Adipocyte (in vitro differentiated cells): ENCODE measurements around the gene CAPN2.

Experiments
- DNase-seq: peaks from one replicate; pipeline ENCODE4 v3.0.0-alpha.2; 2015; ENCODE audit warnings: low read depth
- H3K27me3 ChIP-seq: replicated peaks from 2 replicates; pipeline ENCODE4 v1.7.0; 2013; ENCODE audit warnings: mild to moderate bottlenecking, low read length, moderate library complexity; ENCODE audit not compliant: control insufficient read depth, insufficient read depth
- H3K36me3 ChIP-seq: 2 replicates; pipeline ENCODE4 v1.7.0; 2013; ENCODE audit warnings: low read length, mild to moderate bottlenecking, moderate library complexity; ENCODE audit not compliant: control insufficient read depth, insufficient read depth, severe bottlenecking
- H3K4me1 ChIP-seq: 2 replicates; pipeline ENCODE4 v1.7.0; 2013; ENCODE audit warnings: mild to moderate bottlenecking, low read length, moderate library complexity; ENCODE audit not compliant: control insufficient read depth, insufficient read depth
- H3K4me3 ChIP-seq: 2 replicates; pipeline ENCODE4 v1.7.0; 2013; ENCODE audit warnings: mild to moderate bottlenecking, low read length, moderate library complexity
- H3K9ac ChIP-seq: 2 replicates; pipeline ENCODE4 v1.7.0; 2013; ENCODE audit warnings: mild to moderate bottlenecking, low read length, moderate library complexity
- H3K9me3 ChIP-seq: 2 replicates; pipeline ENCODE4 v1.7.0; 2013; ENCODE audit warnings: mild to moderate bottlenecking, low read length, moderate library complexity; ENCODE audit not compliant: control insufficient read depth

The CAPN2 gene

DNA sequence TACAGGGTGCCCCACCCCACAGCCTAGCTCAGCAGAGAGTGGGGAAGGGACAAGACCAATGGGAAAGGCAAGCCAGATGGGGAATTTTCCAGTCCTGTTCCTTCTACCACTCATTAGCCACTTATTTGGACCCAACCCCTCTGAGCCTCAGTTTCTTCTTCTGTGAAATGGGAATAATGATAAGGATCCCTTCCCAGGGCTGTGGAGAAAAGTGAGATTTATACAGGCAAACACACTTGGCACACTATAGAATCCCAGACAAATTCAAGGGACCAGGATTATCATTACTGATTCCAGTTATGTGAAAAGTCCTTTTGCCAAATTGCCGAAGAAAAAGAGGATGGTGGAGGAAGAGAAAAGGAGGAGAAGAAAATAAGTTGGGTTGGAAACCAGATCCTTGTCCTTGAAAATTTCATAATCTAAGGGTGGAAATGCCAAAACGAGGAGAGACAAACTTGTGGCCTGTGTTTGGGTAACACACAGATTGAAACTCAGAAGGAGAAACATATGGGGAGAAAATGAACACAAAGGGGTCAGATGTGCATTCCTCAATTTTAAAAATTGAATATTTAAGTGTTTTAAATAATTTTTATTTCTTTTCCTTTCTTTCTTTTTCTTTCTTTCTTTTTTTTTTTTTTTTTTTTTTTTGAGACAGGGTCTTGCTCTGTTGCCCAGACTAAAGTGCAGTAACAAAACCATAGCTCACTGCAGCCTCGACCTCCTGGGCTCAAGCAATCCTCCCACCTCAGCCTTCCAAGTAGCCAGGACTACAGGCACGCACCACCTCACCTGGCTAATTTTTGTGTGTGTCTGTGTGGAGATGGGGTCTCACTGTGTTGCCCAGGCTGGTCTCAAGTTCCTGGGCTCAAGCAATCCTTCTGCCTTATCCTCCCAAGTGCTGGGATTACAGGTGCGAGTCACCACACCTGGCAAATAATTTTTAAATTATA, 9.6 kb downstream of the CAPN2 start:
- peak; percentile 59 for DNase-seq
- Histone ChIP-seq H3K36me3 (peaks cover 53% of the 10 kb centered on the region), H3K4me1 (peaks cover 52% of the 10 kb centered on the region), H3K27me3 (no peaks in the 10 kb centered on the region), H3K9ac (peak overlapping the region; percentile 34), H3K9me3 (no peaks in the 10 kb centered on the region), H3K4me3 (peak overlapping the region; percentile 31)

DNA sequence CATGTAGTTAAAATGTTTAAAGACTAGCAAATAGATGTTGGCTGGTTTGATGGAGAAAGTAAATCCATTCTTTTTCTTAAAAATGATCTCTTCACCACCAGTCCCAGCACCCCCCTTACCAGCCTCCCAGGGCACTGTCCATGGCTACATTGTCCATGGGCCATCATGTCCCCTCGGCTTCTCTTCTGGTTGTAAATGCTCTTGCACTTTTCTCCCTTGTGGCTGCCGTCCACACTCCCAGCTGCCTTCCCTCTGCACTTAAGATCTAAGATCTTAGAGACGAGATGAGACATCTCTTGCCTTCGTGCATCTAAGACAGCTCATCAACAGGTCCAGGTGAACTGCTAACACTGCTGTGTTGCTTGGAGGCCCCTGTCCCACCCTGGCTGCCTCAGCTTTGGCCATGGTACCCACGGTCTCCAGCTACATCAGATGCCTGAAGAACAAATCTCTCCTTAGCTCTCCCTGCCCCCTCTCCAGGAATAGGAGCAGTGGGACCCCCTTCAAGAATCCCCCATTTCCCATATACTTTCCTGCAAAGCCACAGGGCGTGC, 11.1 kb downstream of the CAPN2 start:
- H3K4me1 ChIP-seq = peaks cover 59% of the 10 kb centered on the region
- no peaks in the 10 kb centered on the region for H3K9me3 ChIP-seq
- H3K36me3 ChIP-seq = peaks cover 52% of the 10 kb centered on the region
- H3K4me3 ChIP-seq = no peak overlapping the region
- DNase-seq = no peak
- peak overlapping the region; percentile 11 for H3K9ac ChIP-seq
- H3K27me3 ChIP-seq = no peaks in the 10 kb centered on the region

DNA sequence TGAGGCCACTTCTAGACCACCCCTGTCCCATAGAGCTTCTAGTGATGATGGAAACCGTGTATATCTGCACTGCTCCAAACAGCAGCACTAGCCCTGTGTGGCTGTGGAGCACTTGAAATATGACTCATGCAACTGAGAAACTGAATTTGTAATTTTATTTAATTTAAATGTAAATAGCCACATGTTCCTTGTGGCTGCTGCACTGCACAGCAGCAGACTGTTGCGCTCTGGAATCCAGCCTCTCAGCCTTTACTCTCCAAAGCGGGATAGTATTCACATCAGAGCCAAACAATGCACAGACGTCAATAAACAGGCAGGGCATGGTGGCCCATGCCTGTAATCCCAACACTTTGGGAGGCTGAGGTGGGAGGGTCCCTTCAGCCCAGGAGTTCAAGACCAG, 12.0 kb downstream of the CAPN2 start:
- Histone ChIP-seq H3K36me3 (peaks cover 50% of the 10 kb centered on the region), H3K4me1 (peaks cover 55% of the 10 kb centered on the region)
- no peak for DNase-seq

DNA sequence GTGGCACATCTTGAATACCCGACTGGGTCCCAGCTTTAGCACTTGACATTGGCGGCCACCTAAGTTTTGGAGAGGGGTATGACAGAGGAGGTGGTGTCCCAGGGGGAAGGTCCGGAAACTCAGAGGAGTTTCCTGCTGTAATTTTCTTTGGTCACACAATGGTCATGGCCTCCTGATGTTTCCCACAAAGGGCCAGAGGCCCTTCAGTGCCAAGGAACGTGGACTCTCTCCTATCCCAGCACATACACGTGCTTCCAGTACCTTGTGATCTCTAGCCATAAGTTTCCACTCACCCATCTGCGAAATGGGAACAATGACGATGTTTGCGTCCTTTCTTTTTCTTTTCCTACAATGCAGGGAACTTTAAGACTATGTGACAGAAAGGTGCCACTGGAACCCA, 13.2 kb downstream of the CAPN2 start:
- H3K9ac ChIP-seq = peak overlapping the region; percentile 80
- H3K9me3 ChIP-seq = no peaks in the 10 kb centered on the region
- no peak for DNase-seq
- H3K4me3 ChIP-seq = no peak overlapping the region
- no peaks in the 10 kb centered on the region for H3K27me3 ChIP-seq
- H3K4me1 ChIP-seq = peaks cover 58% of the 10 kb centered on the region
- peaks cover 38% of the 10 kb centered on the region for H3K36me3 ChIP-seq

More for the DNA sequence above, 12.0 kb downstream of the CAPN2 start:
- Histone ChIP-seq H3K27me3 (no peaks in the 10 kb centered on the region), H3K9ac (peak overlapping the region; percentile 11), H3K4me3 (no peak overlapping the region), H3K9me3 (no peaks in the 10 kb centered on the region)

DNA sequence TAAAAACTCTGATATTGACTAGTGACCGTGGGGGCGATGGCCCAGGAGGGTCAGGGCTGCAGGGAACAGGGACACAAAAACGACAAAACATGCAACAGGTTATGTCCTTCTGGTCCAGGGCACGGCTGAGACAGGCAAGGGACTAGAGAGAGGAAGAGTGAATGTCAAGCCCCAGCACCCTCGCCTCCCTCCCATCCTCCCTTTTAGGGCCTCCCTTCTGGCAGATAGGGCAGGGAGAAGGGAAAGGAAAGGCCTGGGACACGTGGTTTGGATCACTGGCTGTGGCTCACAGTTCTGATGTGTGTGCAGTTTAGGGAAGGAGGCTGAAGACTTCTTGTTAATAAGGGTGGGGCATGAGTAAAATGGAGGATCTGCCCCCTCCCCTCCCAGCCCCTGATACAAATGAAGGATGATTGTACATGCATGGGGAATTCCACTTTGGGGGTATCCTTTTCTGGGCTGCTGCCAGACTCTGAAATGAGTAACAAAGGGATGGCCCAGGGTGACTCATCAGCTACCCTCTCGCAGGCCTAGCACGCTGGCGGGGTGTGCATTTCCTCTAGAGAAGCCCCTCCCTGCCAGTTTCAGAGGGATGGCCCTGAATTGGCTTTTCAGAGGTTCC, 14.2 kb downstream of the CAPN2 start:
- Histone ChIP-seq H3K36me3 (peaks cover 34% of the 10 kb centered on the region), H3K27me3 (no peaks in the 10 kb centered on the region)
- peak; percentile 94 for DNase-seq

DNA sequence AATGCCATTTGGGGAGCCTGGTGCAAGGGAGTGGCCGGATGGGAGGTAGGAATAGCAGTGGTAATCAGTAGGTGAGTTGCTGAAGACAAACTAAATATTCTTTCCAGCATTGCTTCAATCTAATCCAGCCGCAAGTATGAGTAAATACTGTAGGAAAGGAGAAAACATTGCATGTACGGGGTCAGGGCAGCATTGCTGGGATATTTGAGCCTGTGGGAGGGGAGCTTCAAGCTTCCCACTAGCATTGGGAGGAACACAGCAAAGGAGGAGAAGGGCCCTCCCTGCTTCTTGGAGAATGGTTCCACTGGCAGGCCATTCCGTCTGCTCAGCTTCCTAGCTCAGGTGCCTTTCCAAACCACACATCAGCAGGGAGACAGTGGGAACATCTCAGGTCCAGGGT, 15.2 kb downstream of the CAPN2 start:
- no peaks in the 10 kb centered on the region for H3K27me3 ChIP-seq
- H3K4me3 ChIP-seq = peak overlapping the region; percentile 67
- DNase-seq = peak; percentile 83
- no peaks in the 10 kb centered on the region for H3K9me3 ChIP-seq
- peaks cover 56% of the 10 kb centered on the region for H3K4me1 ChIP-seq
- peak overlapping the region; percentile 80 for H3K9ac ChIP-seq
- H3K36me3 ChIP-seq = peaks cover 32% of the 10 kb centered on the region

More for the DNA sequence above, 14.2 kb downstream of the CAPN2 start:
- Histone ChIP-seq H3K9ac (peak overlapping the region; percentile 80), H3K9me3 (no peaks in the 10 kb centered on the region), H3K4me3 (peak overlapping the region; percentile 67), H3K4me1 (peaks cover 58% of the 10 kb centered on the region)

DNA sequence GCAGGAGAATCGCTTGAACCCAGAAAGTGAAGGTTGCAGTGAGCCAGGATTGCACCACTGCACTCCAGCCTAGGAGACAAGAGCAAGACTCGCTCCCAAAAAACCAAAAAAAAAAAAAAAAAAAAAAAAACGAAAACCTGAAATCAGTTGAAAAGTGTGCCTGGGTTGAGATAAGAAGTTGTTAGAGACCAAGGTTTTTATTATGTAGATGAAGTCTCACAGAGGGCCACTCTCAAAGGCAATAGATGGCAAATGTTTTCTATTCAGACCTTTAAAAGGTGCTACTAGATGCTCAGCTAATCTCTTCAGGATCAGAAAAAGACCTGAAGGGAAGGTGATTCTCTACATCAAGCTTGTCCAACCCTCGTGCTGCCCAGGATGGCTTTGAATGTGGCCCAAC, 17.6 kb downstream of the CAPN2 start:
- Histone ChIP-seq H3K9me3 (no peaks in the 10 kb centered on the region), H3K27me3 (no peaks in the 10 kb centered on the region), H3K4me1 (peaks cover 73% of the 10 kb centered on the region), H3K9ac (no peak overlapping the region), H3K36me3 (peaks cover 20% of the 10 kb centered on the region), H3K4me3 (no peak overlapping the region)
- DNase-seq = no peak

DNA sequence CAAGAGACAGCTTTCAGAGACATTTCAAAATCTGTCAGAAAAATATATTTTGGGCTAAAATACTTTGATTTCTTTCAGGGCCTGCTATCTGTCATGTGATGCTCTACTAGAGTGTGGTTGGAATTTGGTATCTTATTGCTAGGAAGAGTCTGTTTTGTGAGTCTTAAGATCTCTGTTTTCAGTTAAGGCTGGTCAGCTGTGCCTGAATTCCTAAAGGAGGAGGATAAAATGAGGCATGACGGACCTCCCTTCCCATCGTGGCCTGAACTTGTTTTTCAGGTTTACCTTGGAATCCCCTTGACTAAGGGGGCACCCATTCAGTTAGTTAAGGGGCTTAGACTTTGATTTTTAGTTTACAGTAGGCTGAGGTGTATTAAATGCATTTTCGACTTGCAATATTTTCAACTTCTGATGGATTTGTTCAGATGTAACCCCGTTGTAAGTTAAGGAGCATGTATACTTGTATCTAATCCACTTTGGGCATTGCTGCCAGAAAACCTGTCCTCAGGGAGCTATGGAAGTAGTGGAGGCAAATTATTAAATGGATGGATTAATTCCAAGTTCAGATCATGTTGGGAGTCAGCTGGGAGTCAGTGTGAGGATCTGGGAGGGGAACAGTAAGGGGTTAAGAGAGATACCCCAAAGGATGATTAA, 18.3 kb downstream of the CAPN2 start:
- H3K9ac ChIP-seq = peak overlapping the region; percentile 34
- H3K9me3 ChIP-seq = no peaks in the 10 kb centered on the region
- peak overlapping the region; percentile 42 for H3K4me3 ChIP-seq
- no peaks in the 10 kb centered on the region for H3K27me3 ChIP-seq
- H3K4me1 ChIP-seq = peaks cover 73% of the 10 kb centered on the region
- peaks cover 16% of the 10 kb centered on the region for H3K36me3 ChIP-seq
- peak; percentile 72 for DNase-seq

DNA sequence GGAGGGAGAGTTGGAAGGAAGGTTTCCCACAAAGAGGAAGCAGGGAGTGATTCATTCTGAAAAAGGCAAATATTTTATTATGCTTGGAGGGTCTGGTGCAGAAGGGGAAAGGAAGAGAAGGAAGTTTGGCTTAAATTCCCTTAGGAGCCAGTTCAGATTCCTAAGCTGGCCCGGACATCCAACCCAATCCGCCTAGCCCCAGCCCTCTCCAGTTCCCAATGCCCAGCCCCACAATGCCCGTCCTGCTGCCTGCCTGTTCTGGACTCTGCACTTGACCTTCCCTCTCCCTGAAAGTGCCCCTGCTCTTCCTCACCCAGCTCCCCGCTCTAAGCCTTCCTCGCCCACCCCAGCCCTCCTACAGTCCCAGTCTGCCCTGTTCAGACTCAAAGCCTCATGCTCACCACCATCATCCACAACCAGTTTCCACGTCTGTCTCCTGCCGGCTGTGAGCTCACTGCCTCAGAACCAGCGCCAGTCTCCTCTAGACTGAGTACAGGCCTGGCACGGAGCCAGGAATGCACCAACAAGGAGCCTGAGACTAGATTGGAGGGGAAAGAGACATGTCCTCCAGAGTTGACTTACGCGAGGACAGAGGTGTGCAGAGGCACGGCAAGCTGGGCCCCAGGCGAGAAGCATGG, 18.9 kb downstream of the CAPN2 start:
- Histone ChIP-seq H3K27me3 (no peaks in the 10 kb centered on the region), H3K36me3 (peaks cover 16% of the 10 kb centered on the region), H3K9ac (peak overlapping the region; percentile 34), H3K9me3 (no peaks in the 10 kb centered on the region), H3K4me3 (peak overlapping the region; percentile 42), H3K4me1 (peaks cover 67% of the 10 kb centered on the region)
- DNase-seq = peak; percentile 74

DNA sequence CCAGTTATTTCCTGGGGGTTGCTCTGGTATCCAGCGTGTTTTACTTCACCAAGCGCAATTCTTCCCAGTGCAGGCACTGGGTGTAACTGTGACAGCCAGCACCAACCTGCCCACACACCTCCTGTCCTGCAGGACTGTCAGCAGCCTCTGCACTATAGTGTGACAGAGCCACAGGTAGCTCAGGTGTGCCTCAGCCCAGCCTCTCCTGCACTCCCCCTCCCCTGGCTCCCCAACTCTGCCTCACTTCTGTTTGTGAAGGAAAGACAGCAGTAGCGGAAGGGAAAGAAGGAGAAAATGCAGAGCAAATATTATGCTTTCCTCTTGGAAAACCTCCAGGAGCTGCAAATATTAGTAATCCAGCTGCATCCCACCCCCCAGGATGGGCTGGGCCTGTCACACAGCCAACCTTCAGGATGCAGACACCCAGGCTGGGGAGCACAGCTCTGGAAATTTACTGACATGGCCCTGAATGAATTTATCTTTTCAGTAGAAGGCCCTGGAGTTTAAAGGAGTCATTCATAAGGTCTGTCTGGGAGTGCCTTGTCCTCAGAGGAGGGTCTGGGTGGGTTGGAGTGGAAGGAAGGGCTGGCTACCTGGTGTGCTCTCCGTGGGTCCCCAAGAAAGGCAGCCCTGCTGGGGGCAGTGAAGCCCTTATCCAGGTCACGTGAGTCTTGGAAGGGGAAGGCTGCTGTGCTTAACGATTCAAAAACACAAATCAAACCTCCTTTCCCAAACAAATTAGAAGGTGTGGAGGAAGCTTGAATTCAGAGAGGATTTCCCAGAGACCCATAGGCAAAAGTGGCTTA, 20.9 kb downstream of the CAPN2 start:
- Histone ChIP-seq H3K9ac (peak overlapping the region; percentile 46), H3K9me3 (no peaks in the 10 kb centered on the region), H3K4me3 (no peak overlapping the region), H3K36me3 (peaks cover 9% of the 10 kb centered on the region), H3K27me3 (no peaks in the 10 kb centered on the region), H3K4me1 (peaks cover 48% of the 10 kb centered on the region)
- no peak for DNase-seq
